Activated naive CD4-positive, alpha-beta T cell treated with Interleukin-2 at 50 U/mL for 16 hours (primary cell): Measurements from ENCODE around the gene CHCHD3.

Experiments used
- DNase-seq: peaks from one replicate; pipeline ENCODE4 v3.0.0-alpha.2; 2020

CHCHD3 gene

DNA sequence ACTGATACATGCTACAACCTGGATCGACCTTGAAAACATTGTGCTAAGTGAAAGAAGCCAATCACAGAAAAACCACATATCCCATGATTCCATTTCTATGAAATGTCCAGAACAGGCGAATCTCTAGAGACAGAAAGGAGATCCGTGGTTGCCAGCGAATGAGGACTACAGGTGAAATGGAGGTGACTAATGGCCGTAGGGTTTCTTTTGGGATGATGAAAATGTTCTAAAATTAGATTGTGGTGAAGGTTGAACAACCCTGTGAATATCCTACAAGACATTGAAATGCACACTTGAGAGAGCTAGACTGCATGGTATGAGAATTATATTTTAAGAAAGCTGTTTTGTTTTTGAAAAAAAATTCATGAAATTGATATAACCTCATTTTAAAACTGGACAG lies 317.1 kb downstream of the CHCHD3 start:
- DNase-seq: no peak

DNA sequence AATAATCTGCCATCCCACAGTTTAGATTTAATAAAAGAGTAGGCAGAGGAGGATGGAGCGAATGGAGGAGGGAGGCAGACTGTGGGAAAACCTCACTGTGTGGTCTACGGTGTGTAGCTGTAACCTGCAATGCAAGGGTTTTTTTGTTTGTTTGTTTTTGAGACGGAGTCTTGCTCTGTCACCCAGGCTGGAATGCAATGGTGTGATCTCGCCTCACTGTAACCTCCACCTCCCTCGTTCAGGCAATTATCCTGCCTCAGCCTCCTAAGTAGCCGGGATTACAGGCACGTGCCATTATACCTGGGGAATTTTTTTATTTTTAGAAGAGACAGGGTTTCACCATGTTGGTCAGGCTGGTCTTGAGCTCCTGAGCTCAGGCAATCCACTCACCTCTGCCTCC lies 321.0 kb downstream of the CHCHD3 start:
- no peak for DNase-seq

DNA sequence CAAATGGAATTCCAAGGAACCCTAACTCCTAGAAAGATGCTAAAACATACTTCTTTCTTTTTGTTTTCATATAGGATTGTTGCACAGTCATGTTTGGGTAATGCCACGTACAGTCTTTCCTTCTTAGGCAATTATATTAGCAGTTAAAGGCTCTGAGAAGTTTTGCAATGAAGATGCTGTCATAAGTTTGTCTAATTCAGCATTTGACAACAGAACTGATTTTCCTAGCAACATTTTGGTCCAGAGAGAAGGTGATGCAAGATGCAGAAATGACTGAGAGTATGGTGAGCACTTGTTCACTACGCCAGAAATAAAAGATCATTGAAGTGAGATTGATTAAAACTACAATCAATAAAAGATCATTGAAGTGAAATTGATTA lies 321.7 kb downstream of the CHCHD3 start:
- no peak for DNase-seq

DNA sequence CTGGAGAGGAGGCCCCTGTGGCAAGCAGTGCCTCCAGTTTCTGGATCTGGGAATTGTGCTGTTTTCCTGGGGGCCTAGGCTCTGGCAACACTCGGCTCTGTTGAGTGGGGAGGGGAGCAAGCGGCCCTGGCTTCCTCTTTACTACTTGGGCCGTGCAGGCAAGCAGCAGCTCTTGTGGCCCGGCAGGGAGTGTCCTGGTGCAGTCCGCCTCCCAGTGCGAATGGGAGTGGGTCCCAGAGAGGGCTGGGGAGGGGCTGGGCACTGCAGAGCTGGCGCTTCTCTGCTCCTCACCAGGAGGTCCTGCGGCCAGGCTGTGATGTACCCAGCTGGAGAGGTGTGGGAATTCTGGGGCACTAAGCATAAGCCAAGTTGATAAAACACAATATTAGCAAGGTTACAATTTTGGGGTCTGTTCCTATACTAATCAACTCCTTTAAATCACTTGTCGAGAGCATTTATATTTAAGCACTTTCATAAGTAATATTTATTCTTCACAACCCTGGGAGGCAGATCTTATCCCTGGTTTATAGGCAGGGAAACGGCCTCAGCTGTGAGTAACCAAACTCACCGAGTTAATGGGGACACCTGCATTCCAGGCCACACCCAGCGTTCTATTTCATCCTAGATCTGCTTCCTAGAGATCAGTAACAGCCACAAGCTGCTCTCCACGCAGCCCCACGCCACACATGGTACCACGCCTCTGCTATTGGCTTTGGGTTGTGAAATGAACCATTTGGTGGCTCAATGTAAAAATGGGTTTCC lies 322.2 kb downstream of the CHCHD3 start:
- DNase-seq: no peak

DNA sequence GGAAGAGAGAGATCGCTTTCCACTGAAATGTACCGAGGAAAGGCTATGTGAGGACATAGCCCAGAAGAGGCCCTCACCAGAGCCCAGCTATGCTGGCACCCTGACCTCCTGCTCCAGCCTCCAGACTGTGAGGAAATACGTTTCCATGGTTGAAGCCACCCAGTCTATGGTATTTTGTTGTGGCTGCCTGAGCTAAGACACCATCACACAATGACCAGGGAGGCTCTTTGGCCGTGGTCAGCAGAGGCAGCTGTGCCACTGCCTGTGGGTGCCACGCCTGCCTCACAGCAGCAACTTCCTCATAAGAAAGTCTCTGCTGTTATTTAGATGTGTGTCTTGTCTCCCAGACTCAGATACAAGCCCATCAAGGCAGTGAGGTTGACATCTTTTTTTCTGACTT lies 322.9 kb downstream of the CHCHD3 start:
- no peak for DNase-seq

DNA sequence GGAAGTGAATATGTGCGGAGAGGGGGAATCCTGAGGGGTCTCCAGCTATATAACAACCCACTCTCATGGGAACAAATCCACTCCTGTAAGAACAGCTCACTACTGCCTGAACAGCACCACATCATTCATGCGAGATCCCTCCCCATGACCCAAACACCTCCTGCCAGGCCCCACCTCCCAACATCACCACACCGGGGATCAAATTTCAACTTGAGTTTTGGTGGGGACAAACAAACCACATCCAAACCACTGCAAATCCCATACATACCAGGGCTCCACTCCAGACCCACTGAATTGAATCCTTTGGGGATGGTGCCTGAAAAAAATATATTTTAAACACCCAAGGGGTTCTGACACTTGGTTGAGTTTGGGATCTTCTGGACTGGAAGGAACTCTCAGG lies 324.1 kb downstream of the CHCHD3 start:
- DNase-seq: no peak

DNA sequence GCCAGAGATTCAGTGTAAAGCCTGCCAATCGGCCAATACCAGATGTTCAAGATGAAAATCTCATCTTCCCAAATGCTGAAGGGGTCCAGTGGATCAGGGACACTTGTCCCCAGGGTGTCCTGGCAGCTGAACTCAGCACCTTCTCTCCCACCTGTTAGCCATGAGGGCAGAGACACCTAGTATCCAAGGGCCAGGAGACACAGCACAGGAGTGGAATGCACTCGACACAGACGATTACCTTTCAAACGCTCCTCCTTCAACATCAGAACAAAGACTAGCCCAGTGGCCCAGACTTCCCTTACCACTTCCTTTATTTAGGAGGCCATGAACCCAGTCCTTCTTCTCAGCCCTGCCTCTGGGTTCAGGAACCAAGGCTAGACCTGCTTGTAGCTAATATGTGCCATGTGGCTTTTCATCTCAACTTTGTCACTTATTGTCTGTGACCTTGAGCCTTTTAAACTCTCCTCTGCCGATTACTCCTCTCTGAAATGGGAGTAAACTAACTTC lies 325.4 kb downstream of the CHCHD3 start:
- DNase-seq: no peak

DNA sequence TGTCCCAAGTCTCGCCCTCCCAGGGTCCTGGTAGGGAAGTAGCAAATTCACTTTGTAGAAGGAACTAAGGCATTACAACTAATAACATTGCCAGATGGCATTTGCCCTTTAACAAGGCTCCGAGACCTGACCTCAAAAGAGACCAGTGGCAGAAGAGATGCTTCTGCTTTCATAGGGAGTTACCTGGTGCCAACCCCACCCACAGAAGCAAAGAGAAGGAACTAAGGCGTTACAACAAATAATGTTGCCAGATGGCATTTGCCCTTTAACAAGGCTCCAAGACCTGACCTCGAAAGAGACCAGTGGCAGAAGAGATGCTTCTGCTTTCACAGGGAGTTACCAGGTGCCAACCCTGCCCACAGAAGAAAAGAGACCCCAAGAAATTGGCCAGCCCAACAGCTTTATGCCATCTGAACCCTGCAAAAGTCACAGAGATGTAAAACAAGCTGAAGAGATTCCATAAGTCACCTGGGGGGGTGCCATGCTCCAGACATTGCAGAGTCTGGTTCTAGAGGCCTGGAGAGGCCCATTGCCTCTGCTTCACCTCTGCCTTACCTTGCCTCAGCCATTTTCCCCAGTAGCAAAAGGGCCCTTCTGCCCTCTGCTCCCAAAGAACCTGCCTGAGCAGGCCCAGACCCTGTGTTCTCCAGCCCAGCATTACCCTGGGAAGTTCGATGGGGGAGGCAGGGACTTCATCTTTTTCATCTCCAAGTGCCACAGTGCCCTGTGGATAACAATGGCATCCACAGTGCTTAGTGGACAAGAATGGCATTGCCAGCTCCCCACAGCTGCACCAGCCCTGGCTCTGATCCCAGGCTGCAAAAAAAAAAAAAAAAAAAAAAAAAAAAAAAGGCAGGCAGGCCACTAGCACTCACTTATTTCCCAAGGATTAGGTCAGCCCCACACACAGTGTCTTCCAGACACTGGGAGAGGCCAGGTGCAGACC lies 326.1 kb downstream of the CHCHD3 start:
- no peak for DNase-seq

DNA sequence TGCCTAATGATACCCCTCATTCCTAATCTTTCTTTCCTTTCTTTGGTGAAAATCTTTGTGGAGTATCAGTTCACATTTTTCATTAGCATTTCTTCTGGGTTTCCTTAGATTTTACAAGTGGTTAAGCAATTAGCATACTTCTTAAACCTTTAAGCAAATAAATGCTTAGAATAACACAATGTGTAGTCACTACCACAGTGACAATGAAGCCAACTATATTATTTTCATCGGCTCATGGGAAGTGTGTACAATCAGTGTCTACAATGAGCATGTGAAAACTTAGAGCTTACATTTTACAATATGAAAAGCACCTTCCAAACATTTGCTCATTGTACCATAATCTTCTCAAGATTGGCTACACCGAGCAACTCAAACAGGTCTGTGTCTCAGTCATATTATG lies 329.5 kb downstream of the CHCHD3 start:
- no peak for DNase-seq

DNA sequence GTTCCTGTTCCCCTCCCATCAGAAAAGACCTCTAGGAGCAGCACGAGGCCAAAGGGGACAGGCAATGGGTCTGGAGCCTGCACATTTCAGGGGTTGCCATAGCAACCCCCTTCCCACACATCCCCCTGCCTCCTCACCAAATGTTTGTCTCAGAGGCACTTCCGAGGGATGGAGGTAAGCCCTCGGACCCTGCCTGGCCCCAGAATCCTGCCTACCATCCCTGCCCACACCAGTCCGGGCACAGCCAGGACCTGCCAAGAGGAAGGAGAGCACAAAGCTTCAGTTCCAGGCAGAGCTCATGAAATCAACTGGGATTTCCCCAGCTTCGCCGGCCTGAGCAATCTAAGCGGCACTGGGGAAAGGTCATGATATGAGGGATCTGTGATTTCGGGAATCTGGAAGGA lies 330.6 kb downstream of the CHCHD3 start:
- DNase-seq: no peak

DNA sequence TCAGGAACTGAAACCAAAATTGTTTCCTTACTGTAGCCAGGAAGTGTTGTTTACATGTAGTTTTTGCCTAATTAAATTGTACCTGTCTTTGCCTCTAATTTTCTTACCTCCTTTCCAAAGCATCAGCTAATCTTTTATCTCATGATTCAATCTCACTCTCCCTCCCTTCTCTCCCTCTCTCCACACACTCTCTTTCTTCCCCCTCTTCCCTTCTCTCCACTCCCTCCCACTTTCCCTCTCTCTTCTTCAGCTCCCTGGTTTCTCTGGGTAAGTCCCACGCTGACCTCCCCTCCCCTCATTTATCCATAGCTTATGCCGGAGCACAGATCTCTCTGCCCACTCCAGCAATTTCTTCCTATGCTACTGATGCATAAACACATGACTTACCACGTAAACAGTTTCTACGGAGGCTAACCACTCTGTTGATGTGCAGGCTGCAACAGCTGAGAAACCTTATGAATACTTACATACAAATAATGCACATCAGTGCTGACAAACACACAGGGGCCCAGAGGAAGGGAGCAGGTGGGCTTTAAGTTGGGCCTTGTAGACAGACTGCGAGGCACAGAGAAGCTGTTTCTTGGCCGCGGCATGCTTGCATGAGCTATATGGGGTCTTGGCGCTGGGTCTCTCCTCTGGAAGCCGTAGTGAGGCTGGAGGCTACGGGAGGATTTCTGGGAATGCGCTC lies 331.2 kb downstream of the CHCHD3 start:
- no peak for DNase-seq

DNA sequence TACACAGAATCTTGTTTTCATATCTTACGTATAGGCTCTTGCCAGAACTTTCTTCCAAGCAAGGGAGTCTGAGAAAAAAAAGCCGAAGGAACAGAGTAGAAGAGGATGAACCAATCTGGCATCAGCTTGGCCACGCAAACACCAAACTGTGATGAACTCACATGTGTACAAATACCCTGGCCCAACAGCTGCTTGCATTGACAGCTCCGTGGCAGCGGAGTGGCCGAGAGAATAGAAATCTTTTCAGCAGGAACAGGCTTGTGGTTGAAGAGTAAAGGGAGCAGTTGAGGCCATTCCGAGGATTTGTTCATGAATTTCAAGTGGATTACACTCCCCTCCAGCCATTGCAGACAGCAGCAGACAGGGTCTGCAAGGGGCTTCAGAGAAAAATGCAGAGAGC lies 331.8 kb downstream of the CHCHD3 start:
- no peak for DNase-seq

DNA sequence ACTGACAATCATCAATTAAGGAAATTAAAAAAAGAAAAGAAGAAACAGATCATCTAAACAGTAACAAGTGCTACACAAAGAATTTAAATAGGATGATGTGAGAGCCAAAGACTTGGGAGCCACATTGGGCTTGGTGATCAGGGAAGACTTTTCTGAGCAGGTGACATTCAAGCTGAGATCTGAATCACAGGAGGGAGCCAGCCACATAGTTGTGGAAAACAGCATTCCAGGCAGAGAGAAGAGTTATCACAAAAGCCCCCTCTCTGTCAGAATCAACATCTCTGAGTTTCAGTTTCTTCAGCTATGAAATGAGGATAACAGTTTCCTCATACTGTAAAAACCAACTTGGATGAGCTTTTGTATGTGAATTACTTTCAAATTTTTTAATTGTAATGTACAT lies 336.4 kb downstream of the CHCHD3 start:
- DNase-seq: no peak

DNA sequence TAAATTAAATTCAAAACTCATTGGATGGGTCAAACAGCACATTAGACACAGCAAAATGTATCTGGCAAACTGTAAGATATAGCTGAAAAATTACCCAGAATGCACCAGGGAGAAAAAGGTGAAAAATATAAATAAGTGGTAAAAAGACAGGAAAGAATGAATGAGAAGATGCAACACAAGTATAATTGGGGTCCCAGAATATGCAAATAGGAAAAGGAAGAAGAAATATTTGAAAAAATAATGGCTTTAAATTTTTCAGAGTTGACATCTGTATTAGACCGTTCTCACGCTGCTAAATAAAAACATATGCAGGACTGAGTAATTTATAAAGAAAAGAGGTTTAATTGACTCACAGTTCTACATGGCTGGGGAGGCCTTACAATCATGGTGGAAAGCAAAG lies 337.9 kb downstream of the CHCHD3 start:
- no peak for DNase-seq

DNA sequence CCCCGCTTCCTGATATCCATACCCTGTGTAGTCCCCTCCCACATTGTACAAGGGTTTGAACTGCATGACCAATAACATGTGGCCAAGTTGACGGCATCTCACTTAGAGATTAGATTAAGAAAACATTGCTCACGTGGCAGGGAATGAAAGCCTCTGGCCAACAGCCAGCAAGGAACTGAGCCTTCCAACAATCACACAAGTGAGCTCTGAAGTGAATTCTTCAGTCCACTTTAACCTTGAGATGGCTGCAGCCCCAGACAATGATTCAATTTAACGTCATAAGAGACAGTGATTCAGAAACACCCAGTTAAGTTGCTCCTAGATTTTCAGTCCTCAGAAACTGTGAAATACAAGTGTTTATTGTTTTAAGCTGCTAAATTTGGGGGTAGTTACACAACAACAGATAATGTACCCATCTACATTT lies 339.7 kb downstream of the CHCHD3 start:
- DNase-seq: no peak

DNA sequence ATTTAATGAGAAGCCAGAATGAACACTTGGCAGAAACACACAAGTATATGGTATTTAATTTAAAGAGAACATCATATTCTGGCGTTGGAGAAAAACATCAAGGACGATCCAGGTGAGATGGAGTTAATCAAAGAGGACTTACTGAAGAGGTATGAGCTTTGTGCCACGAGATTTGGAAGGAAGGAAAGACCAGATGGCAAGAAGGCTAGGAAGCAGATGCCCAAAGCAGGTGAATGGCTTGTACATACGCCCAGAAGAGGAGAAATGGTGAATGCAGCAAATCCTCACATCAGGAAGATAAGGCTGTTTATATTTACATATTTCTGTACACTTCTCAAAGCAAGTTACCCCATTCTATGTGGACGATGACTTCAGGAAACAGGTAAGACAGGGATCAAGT lies 341.7 kb downstream of the CHCHD3 start:
- DNase-seq: no peak

DNA sequence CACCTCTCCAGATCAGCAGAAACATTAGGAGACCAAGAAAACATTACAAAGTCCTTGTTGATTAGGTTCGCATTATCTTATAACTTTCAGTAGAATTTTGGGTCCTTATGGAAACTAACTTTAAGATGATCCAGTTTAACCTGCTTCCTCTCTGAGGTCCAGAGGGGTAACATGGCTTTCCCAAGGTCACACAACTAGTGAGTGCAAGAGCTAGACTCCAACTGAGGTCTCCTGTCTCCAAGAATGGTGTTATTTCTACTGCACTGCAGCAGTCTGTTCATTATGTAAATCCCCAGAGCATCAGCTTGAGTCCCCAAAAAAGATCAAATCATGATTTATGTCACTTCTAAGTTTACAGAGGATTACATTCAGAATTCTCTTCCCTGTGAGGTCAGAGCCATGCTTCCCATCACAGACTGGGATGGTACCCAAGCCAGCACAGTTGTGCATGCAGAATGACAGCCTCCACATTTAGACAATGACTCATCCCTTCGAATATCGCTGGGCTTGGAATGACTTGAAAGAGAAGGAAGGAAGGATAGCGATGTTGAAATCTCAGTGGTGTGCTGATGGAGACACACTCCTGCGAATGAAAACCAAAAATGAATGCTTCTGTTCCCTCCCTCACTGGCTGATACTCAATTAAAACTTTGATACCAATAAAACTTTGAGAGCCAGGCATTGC lies 342.5 kb downstream of the CHCHD3 start:
- DNase-seq: no peak

DNA sequence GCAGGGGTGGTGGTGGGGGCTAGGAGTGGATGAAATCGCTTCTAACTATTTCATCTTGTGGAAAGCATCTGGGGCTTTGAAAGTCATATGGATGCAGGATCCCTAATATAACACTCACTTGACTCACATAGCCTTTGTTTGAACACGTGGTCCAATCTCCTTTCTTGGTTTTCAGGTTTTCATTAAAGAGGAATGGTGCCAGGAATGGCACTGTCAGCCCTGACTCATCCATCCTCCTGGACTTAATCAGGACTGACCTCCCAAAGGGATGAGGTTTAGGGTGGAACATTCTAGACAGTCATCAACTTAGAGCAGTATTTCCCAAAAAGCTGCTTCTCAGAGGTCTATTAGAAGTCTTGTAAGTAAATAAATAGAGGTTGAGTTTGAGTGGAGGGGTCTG lies 343.6 kb downstream of the CHCHD3 start:
- DNase-seq: no peak

DNA sequence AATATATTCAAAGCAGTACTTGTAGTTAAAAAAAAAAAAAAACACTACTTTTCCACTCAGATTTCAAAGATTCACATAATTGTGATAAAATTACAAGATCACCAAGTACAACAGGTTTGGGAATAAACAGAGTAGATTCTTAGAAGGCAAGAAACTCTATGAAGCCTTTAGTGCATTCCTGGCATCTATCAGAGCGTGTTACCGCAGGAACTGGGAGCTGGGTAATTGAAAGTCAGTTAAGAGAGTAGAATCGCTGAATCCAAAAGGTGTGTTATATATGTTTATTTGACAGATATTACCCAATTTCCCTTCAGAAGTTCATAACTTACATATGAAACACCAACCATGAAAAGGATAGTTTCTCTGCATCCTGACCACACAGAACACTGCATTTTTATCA lies 346.4 kb downstream of the CHCHD3 start:
- no peak for DNase-seq
